ENCODE results near the gene RASA4B. TPM values are rescaled to one million over a fixed set of nuclear protein-coding genes. Genes with fewer than 3 reads are reported as not detected.
"Not testable (repeated sequence)": the region's sequence is repeated elsewhere in the genome, so short reads cannot be mapped to it uniquely, and the experiment has no call there.

The RASA4B gene
- 16.2 and 17.0 TPM in 2 replicates for total RNA-seq

GRCh38 chr7:102517550-102518147 is at the start of gene RASA4B:
Gene RASA4B, minus strand, starts transcription at chr7:102517777. Its CDS starts 67 bp downstream, at chr7:102517710.
- intact Hi-C loops (cut with micrococcal nuclease): not testable (repeated sequence)

GRCh38 chr7:102550808-102551422 is 33.3 kb upstream of the RASA4B start, which contains the start of gene SPDYE2:
Gene SPDYE2, plus strand, starts transcription at chr7:102551226. Its CDS starts 2,030 bp downstream, at chr7:102553256.
- intact Hi-C loops (cut with micrococcal nuclease): not testable (repeated sequence)

GRCh38 chr7:102546353-102546752 is 28.8 kb upstream of the RASA4B start:
- intact Hi-C loops (cut with micrococcal nuclease): not testable (repeated sequence)

GRCh38 chr7:102545288-102545687 is 27.7 kb upstream of the RASA4B start:
- intact Hi-C loops (cut with micrococcal nuclease): not testable (repeated sequence)

GRCh38 chr7:102544372-102544771 is 26.8 kb upstream of the RASA4B start:
- intact Hi-C loops (cut with micrococcal nuclease): not testable (repeated sequence)

GRCh38 chr7:102543596-102543995 is 26.0 kb upstream of the RASA4B start, which contains the start of gene UPK3BL2:
Gene UPK3BL2, minus strand, starts transcription at chr7:102543696. Its CDS starts 60 bp downstream, at chr7:102543636.
- intact Hi-C loops (cut with micrococcal nuclease): not testable (repeated sequence)

- intact Hi-C loops (cut with micrococcal nuclease): not testable (repeated sequence)
Observed at GRCh38 chr7:102542771-102543170, 25.2 kb upstream of the RASA4B start.

- intact Hi-C loops (cut with micrococcal nuclease): not testable (repeated sequence)
Observed at GRCh38 chr7:102542083-102542482, 24.5 kb upstream of the RASA4B start.

GRCh38 chr7:102540604-102541003 is 23.0 kb upstream of the RASA4B start:
- intact Hi-C loops (cut with micrococcal nuclease): not testable (repeated sequence)

GRCh38 chr7:102535062-102535615 is 17.6 kb upstream of the RASA4B start:
- intact Hi-C loops (cut with micrococcal nuclease): not testable (repeated sequence)

- intact Hi-C loops (cut with micrococcal nuclease): not testable (repeated sequence)
Observed at GRCh38 chr7:102532127-102532526, 14.6 kb upstream of the RASA4B start.

GRCh38 chr7:102531583-102531982 is 14.0 kb upstream of the RASA4B start:
- intact Hi-C loops (cut with micrococcal nuclease): not testable (repeated sequence)

- intact Hi-C loops (cut with micrococcal nuclease): not testable (repeated sequence)
Observed at GRCh38 chr7:102527822-102528793, 10.5 kb upstream of the RASA4B start.

GRCh38 chr7:102527182-102527581 is 9.6 kb upstream of the RASA4B start:
- intact Hi-C loops (cut with micrococcal nuclease): not testable (repeated sequence)

- intact Hi-C loops (cut with micrococcal nuclease): not testable (repeated sequence)
Observed at GRCh38 chr7:102524803-102525202, 7.2 kb upstream of the RASA4B start.

GRCh38 chr7:102520797-102521196 is 3.2 kb upstream of the RASA4B start:
- intact Hi-C loops (cut with micrococcal nuclease): not testable (repeated sequence)

GRCh38 chr7:102516951-102517350 is 626 bp downstream of the RASA4B start:
- intact Hi-C loops (cut with micrococcal nuclease): not testable (repeated sequence)

- intact Hi-C loops (cut with micrococcal nuclease): not testable (repeated sequence)
Observed at GRCh38 chr7:102515889-102516288, 1.7 kb downstream of the RASA4B start.

GRCh38 chr7:102514881-102515721 is 2.5 kb downstream of the RASA4B start:
- intact Hi-C loops (cut with micrococcal nuclease): not testable (repeated sequence)

- intact Hi-C loops (cut with micrococcal nuclease): not testable (repeated sequence)
Observed at GRCh38 chr7:102512642-102513221, 4.8 kb downstream of the RASA4B start.
